Measurements from ENCODE around the gene HLA-DMB.

HLA-DMB gene

GRCh38 chr6:32906539-32906938 is 34.3 kb downstream of the HLA-DMB start:
- no peak for DNase-seq (ENCODE audit: low read depth)

- no peak for DNase-seq (ENCODE audit: low read depth)
These were observed 35.8 kb downstream of the HLA-DMB start for GRCh38 chr6:32905078-32905477.

- no peak for DNase-seq (ENCODE audit: low read depth)
These were observed 36.9 kb downstream of the HLA-DMB start for GRCh38 chr6:32903952-32904351.

- DNase-seq (ENCODE audit: low read depth) = no peak
These were observed 45.9 kb downstream of the HLA-DMB start for GRCh38 chr6:32895006-32895345.

- peak; percentile 94 for DNase-seq (ENCODE audit: low read depth)
These were observed 46.5 kb downstream of the HLA-DMB start for GRCh38 chr6:32894085-32895005.

GRCh38 chr6:32890831-32891230 is 50.0 kb downstream of the HLA-DMB start:
- no peak for DNase-seq (ENCODE audit: low read depth)

- DNase-seq (ENCODE audit: low read depth) = no peak
These were observed 51.3 kb downstream of the HLA-DMB start for GRCh38 chr6:32889533-32889932.

GRCh38 chr6:32888576-32888975 is 52.3 kb downstream of the HLA-DMB start:
- no peak for DNase-seq (ENCODE audit: low read depth)

- DNase-seq (ENCODE audit: low read depth) = no peak
These were observed 53.2 kb downstream of the HLA-DMB start for GRCh38 chr6:32887616-32888015.

- no peak for DNase-seq (ENCODE audit: low read depth)
These were observed 54.0 kb downstream of the HLA-DMB start for GRCh38 chr6:32886681-32887383.

- no peak for DNase-seq (ENCODE audit: low read depth)
These were observed 55.0 kb downstream of the HLA-DMB start for GRCh38 chr6:32885698-32886286.
